Measurements from ENCODE around the gene ATRNL1.
"Not testable (repeated sequence)": the region's sequence is repeated elsewhere in the genome, so short reads cannot be mapped to it uniquely, and the experiment has no call there.

The ATRNL1 gene

DNA sequence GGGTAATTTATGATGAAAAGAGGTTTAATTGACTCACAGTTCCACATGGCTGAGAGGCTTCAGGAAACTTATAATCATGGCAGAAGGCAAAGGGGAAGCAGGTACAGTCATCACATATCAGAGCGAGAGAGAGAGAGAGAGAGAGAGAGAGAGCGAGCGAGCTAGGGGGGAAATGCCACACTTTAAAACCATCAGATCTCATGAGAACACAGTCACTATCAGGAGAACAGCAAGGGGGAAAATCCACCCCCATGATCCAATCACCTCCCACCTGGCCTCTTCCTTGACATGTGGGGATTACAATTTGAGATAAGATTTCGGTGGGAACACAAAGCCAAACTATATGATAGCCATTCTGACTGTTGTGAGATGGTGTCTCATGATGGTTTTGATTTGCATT lies 603.6 kb downstream of the ATRNL1 start:
- peaks cover 11% of the 10 kb centered on the region for H3K9me3 Mint-ChIP-seq
- DNase-seq (ENCODE audit: low spot score in 2 of 2) = no peak

DNA sequence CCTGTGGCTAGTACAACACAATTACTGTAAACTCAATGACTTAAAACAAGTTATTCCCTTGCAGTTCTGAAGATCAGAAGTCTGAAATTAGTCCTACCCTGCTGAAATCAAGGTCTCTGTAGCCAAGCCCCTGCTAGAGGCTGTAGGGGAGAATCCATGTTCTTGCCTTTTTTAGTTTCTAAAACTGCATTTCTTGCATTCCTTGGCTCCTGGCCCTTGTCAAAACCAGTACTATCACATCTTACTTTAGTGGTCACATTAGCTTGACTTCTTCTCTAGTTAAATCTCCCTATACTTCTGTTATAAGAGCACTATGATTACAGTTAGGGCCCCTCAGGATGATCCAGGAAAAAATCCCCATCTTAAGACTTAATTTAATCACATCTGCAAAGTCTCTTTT lies 612.9 kb downstream of the ATRNL1 start:
- Mint-ChIP-seq H3K4me1 (no peaks in the 10 kb centered on the region), H3K36me3 (ENCODE audit: insufficient read depth) (peaks cover 1% of the 10 kb centered on the region), H3K9me3 (peaks cover 16% of the 10 kb centered on the region), H3K27ac (ENCODE audit: low read depth) (no peak overlapping the region), H3K4me3 (no peak overlapping the region), H3K27me3 (no peaks in the 10 kb centered on the region)
- no peak for DNase-seq (ENCODE audit: low spot score in 2 of 2)
- no peak for ATAC-seq (replicated peaks; ENCODE audit: extremely low read depth, poor library complexity, severe bottlenecking)

More for the DNA sequence above, 603.6 kb downstream of the ATRNL1 start:
- Mint-ChIP-seq H3K27ac (ENCODE audit: low read depth) (no peak overlapping the region), H3K4me1 (no peaks in the 10 kb centered on the region), H3K36me3 (ENCODE audit: insufficient read depth) (no peaks in the 10 kb centered on the region), H3K27me3 (no peaks in the 10 kb centered on the region), H3K4me3 (no peak overlapping the region)
- no peak for ATAC-seq (replicated peaks; ENCODE audit: extremely low read depth, poor library complexity, severe bottlenecking)

DNA sequence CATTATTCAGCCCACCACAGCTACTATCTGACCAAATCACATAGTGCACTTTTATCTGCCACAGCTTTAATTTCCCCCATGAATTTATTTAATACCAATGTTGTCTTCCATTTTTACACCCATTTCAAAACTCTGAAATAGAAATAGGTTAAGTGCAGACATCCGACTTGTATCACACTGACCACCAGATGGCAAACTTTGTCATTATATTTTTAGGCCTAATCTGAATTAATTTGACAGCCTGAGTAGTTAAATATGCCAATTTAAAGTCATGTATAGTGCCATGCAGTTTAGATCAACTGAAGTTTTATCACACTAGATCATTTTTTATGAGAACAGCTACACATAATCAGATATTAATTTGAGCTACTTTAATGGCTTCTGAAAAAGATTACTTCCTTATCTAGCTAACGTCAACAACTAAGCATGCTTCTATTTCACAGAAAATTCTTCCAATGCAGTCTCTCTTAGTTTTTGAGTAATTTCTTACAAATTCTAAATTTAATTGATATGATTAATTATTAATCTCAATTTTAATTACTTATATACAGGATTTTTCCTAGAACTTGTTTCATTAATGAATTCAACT lies 613.4 kb downstream of the ATRNL1 start:
- DNase-seq (ENCODE audit: low spot score in 2 of 2) (no peak), ATAC-seq (replicated peaks; ENCODE audit: extremely low read depth, poor library complexity, severe bottlenecking) (no peak)
- Mint-ChIP-seq H3K4me3 (no peak overlapping the region), H3K36me3 (ENCODE audit: insufficient read depth) (peaks cover 1% of the 10 kb centered on the region), H3K27ac (ENCODE audit: low read depth) (no peak overlapping the region), H3K9me3 (peaks cover 16% of the 10 kb centered on the region), H3K27me3 (no peaks in the 10 kb centered on the region), H3K4me1 (no peaks in the 10 kb centered on the region)

DNA sequence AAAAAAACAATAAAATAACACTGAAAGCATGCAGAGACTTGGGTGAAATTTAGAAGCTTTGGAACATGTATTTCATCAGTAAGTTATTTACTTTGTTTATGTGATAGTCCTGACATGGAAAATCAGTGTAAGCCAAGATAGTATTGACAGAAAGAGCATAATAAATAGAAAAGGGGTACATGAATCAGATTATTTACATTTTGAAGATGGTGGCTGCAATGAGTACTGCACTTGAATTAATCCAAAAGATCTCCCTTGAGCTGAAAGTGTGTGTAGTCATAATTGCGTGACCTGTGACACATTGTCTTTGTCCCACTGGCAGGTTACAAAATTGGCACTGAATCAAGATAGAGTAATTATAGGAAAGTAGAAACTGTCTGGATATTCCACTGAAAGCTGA lies 617.0 kb downstream of the ATRNL1 start:
- Mint-ChIP-seq H3K27ac (ENCODE audit: low read depth) (no peak overlapping the region), H3K4me1 (no peaks in the 10 kb centered on the region), H3K36me3 (ENCODE audit: insufficient read depth) (no peaks in the 10 kb centered on the region), H3K9me3 (peaks cover 12% of the 10 kb centered on the region), H3K27me3 (no peaks in the 10 kb centered on the region), H3K4me3 (no peak overlapping the region)
- ATAC-seq (replicated peaks; ENCODE audit: extremely low read depth, poor library complexity, severe bottlenecking) = no peak
- no peak for DNase-seq (ENCODE audit: low spot score in 2 of 2)

DNA sequence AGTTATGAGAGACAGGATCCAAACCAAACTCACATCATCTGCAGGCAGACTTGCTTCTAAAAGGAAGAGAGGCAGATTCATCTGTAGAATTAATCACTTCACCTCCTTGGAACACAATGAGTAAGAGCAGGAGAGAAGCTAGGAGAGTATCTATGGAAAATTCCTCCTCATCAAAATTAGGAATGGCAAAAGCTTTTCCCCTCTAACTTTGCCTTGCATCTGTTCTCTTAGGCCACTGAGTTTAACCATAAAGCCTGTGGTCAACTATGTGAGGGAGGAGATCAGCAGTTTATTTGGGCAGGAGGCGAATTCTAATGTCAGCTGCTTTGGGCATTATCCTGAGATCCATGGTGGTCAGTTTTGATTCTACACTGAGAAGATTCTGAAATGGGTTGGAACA lies 618.1 kb downstream of the ATRNL1 start:
- Mint-ChIP-seq H3K9me3 (peaks cover 12% of the 10 kb centered on the region), H3K4me3 (no peak overlapping the region), H3K4me1 (no peaks in the 10 kb centered on the region), H3K27ac (ENCODE audit: low read depth) (no peak overlapping the region), H3K36me3 (ENCODE audit: insufficient read depth) (no peaks in the 10 kb centered on the region), H3K27me3 (no peaks in the 10 kb centered on the region)
- DNase-seq (ENCODE audit: low spot score in 2 of 2) (no peak), ATAC-seq (replicated peaks; ENCODE audit: extremely low read depth, poor library complexity, severe bottlenecking) (no peak)

DNA sequence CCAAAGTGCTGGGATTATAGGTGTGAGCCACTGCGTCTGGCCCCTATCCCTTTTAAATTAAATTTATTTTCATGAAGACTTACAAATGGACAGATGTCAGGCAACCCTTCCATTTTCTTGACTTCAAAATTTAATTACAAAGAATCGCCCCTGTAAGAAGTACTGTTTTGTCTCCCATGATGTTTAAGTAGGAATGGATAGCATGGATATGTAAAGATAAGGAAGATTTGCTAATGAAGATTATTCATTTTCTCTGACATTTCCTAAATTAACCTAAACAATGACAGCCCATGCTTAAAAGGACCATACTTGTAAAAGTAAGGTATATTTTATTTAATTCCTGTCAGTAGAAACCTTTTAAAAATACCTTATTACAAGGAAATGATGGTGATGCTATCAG lies 627.0 kb downstream of the ATRNL1 start:
- H3K27me3 Mint-ChIP-seq = no peaks in the 10 kb centered on the region
- H3K4me1 Mint-ChIP-seq = no peaks in the 10 kb centered on the region
- peaks cover 11% of the 10 kb centered on the region for H3K9me3 Mint-ChIP-seq
- no peaks in the 10 kb centered on the region for H3K36me3 Mint-ChIP-seq (ENCODE audit: insufficient read depth)
- no peak overlapping the region for H3K27ac Mint-ChIP-seq (ENCODE audit: low read depth)
- ATAC-seq (replicated peaks; ENCODE audit: extremely low read depth, poor library complexity, severe bottlenecking) (no peak), DNase-seq (ENCODE audit: low spot score in 2 of 2) (no peak)
- H3K4me3 Mint-ChIP-seq = no peak overlapping the region

DNA sequence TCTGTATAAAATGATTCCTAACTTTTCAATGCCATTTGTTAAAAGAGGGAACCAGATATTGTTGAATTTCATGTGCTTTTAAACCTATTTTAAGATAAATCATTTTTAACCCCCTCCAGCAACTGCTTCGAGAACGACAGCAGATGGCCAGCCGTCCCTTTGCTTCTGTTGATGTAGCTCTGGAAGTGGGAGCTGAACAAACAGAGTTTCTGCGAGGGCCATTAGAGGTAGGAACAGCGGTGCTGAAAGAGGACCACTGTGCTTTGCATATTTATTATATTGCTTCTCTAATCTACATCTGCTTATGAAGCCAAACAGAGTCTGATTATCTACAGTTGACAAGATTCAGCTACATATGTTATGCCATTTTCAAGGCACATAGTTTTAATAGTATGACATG lies 634.0 kb downstream of the ATRNL1 start:
- Mint-ChIP-seq H3K27ac (ENCODE audit: low read depth) (no peak overlapping the region), H3K36me3 (ENCODE audit: insufficient read depth) (no peaks in the 10 kb centered on the region), H3K4me1 (no peaks in the 10 kb centered on the region), H3K27me3 (no peaks in the 10 kb centered on the region), H3K9me3 (peaks cover 6% of the 10 kb centered on the region), H3K4me3 (no peak overlapping the region)
- ATAC-seq (replicated peaks; ENCODE audit: extremely low read depth, poor library complexity, severe bottlenecking) (no peak), DNase-seq (ENCODE audit: low spot score in 2 of 2) (no peak)

DNA sequence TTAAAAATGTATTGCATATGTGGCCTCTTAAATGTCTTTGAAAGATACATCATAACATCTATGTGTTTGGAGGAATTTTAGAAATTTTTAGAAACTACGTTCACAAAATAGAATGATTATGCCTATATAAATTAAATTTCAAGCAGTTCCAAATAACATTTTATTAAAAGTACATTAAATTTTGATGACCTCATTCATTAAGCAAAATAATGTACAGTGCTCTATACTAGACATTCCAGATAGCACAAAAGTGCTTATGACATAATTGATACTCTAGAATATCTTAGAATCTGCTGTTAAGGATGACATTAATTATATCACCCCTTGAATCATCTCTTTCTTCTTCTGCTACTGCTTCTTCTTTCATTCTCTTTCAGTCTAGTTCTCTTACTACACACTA lies 650.9 kb downstream of the ATRNL1 start:
- ATAC-seq (replicated peaks; ENCODE audit: extremely low read depth, poor library complexity, severe bottlenecking) (no peak), DNase-seq (ENCODE audit: low spot score in 2 of 2) (no peak)
- Mint-ChIP-seq H3K27me3 (no peaks in the 10 kb centered on the region), H3K27ac (ENCODE audit: low read depth) (no peak overlapping the region), H3K4me1 (no peaks in the 10 kb centered on the region), H3K4me3 (no peak overlapping the region), H3K9me3 (no peaks in the 10 kb centered on the region), H3K36me3 (ENCODE audit: insufficient read depth) (no peaks in the 10 kb centered on the region)

DNA sequence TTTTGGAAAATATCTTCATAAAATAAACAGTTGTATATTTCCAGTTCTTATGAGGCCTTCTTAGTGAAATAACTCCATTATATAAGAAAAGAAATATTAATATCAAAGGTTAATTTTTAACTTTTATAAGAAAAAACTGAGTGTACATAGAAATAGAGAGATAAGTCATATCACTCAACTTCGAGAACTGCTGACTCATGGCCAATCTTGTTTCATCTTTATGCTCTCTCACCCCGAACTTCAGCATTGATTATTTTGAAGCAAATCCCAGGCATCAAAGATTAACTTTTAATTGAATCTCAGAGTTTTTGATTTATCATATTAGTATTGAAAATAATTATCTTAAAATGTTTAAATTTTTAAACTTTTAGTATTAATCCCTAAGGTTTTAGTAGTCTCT lies 652.8 kb downstream of the ATRNL1 start:
- no peak overlapping the region for H3K4me3 Mint-ChIP-seq
- H3K9me3 Mint-ChIP-seq = no peaks in the 10 kb centered on the region
- no peak for ATAC-seq (replicated peaks; ENCODE audit: extremely low read depth, poor library complexity, severe bottlenecking)
- DNase-seq (ENCODE audit: low spot score in 2 of 2) = no peak
- no peaks in the 10 kb centered on the region for H3K36me3 Mint-ChIP-seq (ENCODE audit: insufficient read depth)
- H3K27ac Mint-ChIP-seq (ENCODE audit: low read depth) = no peak overlapping the region
- H3K4me1 Mint-ChIP-seq = no peaks in the 10 kb centered on the region
- no peaks in the 10 kb centered on the region for H3K27me3 Mint-ChIP-seq

DNA sequence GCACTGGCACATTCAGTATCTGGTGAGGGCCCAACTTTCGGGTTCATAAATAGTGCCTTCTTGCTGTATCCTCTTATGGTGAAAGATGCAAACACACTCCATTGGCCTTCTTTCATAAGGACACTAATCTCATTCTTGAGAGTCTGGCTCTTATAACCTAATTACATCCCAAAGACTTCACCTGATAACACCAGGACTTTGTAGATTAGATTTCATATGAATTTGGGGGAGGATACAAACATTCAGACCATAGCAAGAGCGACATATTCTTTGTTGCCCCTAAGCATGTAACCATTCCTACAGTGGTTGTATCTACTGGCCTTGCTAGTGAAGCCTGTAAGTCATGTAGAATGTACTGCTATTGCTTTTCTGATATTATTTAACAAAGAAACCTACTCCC lies 654.6 kb downstream of the ATRNL1 start:
- Mint-ChIP-seq H3K36me3 (ENCODE audit: insufficient read depth) (no peaks in the 10 kb centered on the region), H3K27ac (ENCODE audit: low read depth) (no peak overlapping the region), H3K27me3 (no peaks in the 10 kb centered on the region), H3K4me1 (no peaks in the 10 kb centered on the region), H3K4me3 (no peak overlapping the region), H3K9me3 (peaks cover 7% of the 10 kb centered on the region)
- ATAC-seq (replicated peaks; ENCODE audit: extremely low read depth, poor library complexity, severe bottlenecking) (no peak), DNase-seq (ENCODE audit: low spot score in 2 of 2) (no peak)

DNA sequence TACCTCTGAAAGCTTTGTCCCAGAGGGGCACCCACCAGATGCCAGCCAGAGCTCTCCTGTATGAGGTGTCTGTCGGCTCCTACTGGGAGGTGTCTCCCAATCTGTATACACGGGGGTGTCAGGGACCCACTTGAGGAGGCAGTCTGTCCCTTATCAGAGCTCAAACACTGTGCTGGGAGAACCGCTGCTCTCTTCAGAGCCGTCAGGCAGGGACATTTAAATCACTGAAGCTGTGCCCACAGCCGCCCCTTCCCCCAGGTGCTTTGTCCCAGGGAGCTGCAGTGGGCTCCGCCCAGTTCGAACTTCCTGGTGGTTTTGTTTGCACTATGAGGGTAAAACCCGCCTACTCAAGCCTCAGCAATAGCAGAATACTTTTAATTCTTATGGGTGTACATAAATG lies 665.3 kb downstream of the ATRNL1 start:
- not testable (repeated sequence) for H3K27me3 Mint-ChIP-seq; H3K36me3 Mint-ChIP-seq (ENCODE audit: insufficient read depth); DNase-seq (ENCODE audit: low spot score in 2 of 2); H3K27ac Mint-ChIP-seq (ENCODE audit: low read depth); H3K4me1 Mint-ChIP-seq; ATAC-seq (replicated peaks; ENCODE audit: extremely low read depth, poor library complexity, severe bottlenecking); H3K4me3 Mint-ChIP-seq
- H3K9me3 Mint-ChIP-seq = peaks cover 46% of the 10 kb centered on the region

DNA sequence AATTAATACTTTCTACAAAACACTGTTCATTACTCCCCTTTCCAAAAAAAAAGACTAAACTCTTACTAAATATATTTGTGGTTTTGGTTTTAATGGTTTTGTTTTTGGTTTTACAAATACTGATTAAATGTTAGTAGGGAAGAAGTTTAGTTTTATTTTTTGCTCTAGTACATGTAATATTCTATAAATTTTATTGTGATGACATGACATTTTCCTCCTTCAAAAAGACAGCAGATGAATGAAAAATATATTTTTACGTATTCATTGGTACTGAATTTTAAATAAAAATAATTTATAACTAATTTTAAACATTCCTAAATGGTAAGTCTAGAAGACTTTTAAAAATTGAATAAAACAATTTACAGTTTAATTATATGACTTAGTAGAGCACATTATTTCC lies 667.0 kb downstream of the ATRNL1 start:
- H3K4me1 Mint-ChIP-seq = no peaks in the 10 kb centered on the region
- peaks cover 31% of the 10 kb centered on the region for H3K9me3 Mint-ChIP-seq
- no peaks in the 10 kb centered on the region for H3K27me3 Mint-ChIP-seq
- H3K4me3 Mint-ChIP-seq = no peak overlapping the region
- no peak overlapping the region for H3K27ac Mint-ChIP-seq (ENCODE audit: low read depth)
- ATAC-seq (replicated peaks; ENCODE audit: extremely low read depth, poor library complexity, severe bottlenecking) (no peak), DNase-seq (ENCODE audit: low spot score in 2 of 2) (no peak)
- no peaks in the 10 kb centered on the region for H3K36me3 Mint-ChIP-seq (ENCODE audit: insufficient read depth)

DNA sequence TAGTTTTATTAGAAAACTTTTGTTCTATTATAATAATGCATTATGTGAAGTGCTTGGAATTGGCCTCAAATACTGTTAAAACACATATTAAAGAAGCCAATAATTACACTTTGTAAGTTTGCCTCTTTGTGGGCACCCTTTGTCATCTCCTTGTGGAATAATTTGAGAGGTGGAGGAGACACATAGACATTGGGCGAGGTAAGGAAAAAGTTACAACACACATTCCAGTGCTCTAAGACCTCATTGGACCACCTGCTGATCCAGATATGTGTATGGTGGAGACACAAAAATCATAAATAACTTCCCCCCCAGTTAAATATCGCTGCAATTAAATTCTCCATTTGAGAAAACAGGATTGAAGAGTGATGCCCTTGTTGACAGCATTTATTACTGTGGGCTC lies 668.0 kb downstream of the ATRNL1 start:
- ATAC-seq (replicated peaks; ENCODE audit: extremely low read depth, poor library complexity, severe bottlenecking) = no peak
- no peak for DNase-seq (ENCODE audit: low spot score in 2 of 2)
- Mint-ChIP-seq H3K4me3 (no peak overlapping the region), H3K27me3 (no peaks in the 10 kb centered on the region), H3K36me3 (ENCODE audit: insufficient read depth) (no peaks in the 10 kb centered on the region), H3K9me3 (peaks cover 36% of the 10 kb centered on the region), H3K27ac (ENCODE audit: low read depth) (no peak overlapping the region), H3K4me1 (no peaks in the 10 kb centered on the region)

DNA sequence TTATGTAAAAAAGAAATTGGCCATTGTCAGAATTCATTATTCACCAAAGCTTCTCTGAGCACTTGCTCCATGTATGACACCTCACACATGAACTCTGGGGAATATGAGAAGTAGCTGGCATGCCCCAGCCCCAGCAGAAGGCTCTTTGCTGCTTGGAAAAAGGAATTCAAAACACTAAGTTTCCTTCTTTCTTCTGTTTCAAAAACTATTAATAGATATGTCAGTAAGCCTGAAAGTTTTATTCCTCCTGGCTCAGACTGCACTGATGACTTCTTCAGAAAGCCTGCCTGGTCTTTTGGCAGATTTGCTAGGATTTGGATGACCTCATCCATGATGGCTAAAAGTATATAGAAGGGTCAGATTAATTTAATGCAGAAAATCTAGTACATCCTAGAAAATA lies 668.9 kb downstream of the ATRNL1 start:
- Mint-ChIP-seq H3K4me1 (no peaks in the 10 kb centered on the region), H3K4me3 (no peak overlapping the region), H3K36me3 (ENCODE audit: insufficient read depth) (no peaks in the 10 kb centered on the region), H3K27me3 (no peaks in the 10 kb centered on the region), H3K9me3 (peaks cover 29% of the 10 kb centered on the region), H3K27ac (ENCODE audit: low read depth) (no peak overlapping the region)
- no peak for ATAC-seq (replicated peaks; ENCODE audit: extremely low read depth, poor library complexity, severe bottlenecking)
- no peak for DNase-seq (ENCODE audit: low spot score in 2 of 2)

Measured in central memory CD8-positive, alpha-beta T cell (primary cell).